GM23338 (cell line): ENCODE data around the gene TPM3. TPM values are rescaled to one million over a fixed set of nuclear protein-coding genes. Genes with fewer than 3 reads are reported as not detected.
A peak's percentile ranks its signal among the peaks of the same experiment; 100 is the strongest.

Experiments used
- ATAC-seq: fragments of 200-7000 bp; cut with Tn5 transposase; 3 replicates; pipeline ENCODE4 v1.9.1; 2020
- DNase-seq: peaks from one replicate; pipeline ENCODE4 v3.0.0-alpha.2; 2015; ENCODE audit warnings: low spot score
- H2AFZ ChIP-seq: fragments of 200-600 bp; sonication (generic); 2 replicates; pipeline ENCODE4 v1.8.0; 2016; ENCODE audit warnings: antibody characterized with exemption, mild to moderate bottlenecking, moderate library complexity
- H3F3A ChIP-seq: fragments of 200-600 bp; sonication (generic); replicated peaks from 2 replicates; pipeline ENCODE4 v1.8.0; 2017; ENCODE audit warnings: antibody characterized with exemption, mixed run types, low read depth
- H3K27ac ChIP-seq: fragments of 200-600 bp; sonication (generic); 2 replicates; pipeline ENCODE4 v1.6.1; 2016; ENCODE audit warnings: low read depth
- H3K27me3 ChIP-seq: fragments of 200-600 bp; sonication (generic); 2 replicates; pipeline ENCODE4 v1.8.0; 2016; ENCODE audit warnings: mild to moderate bottlenecking, mixed run types, moderate library complexity; ENCODE audit not compliant: insufficient read depth
- H3K36me3 ChIP-seq: fragments of 200-600 bp; sonication (generic); 2 replicates; pipeline ENCODE4 v1.8.0; 2016; ENCODE audit warnings: mild to moderate bottlenecking; ENCODE audit not compliant: insufficient read depth
- H3K4me1 ChIP-seq: fragments of 200-600 bp; sonication (generic); 2 replicates; pipeline ENCODE4 v1.8.0; 2016; ENCODE audit warnings: mild to moderate bottlenecking, moderate library complexity; ENCODE audit not compliant: insufficient read depth
- H3K4me2 ChIP-seq: fragments of 200-600 bp; sonication (generic); 2 replicates; pipeline ENCODE4 v1.7.1; 2017; ENCODE audit warnings: mixed run types
- H3K4me3 ChIP-seq: fragments of 200-600 bp; sonication (generic); 2 replicates; pipeline ENCODE4 v1.6.1; 2016; ENCODE audit warnings: mixed run types
- H3K79me2 ChIP-seq: fragments of 200-600 bp; sonication (generic); replicated peaks from 2 replicates; pipeline ENCODE4 v1.8.0; 2017; ENCODE audit warnings: mild to moderate bottlenecking; ENCODE audit not compliant: insufficient read depth
- H3K9me2 ChIP-seq: fragments of 200-600 bp; sonication (generic); 2 replicates; pipeline ENCODE4 v1.8.0; 2017; ENCODE audit not compliant: insufficient read depth
- H4K20me1 ChIP-seq: fragments of 200-600 bp; sonication (generic); replicated peaks from 2 replicates; pipeline ENCODE4 v1.8.0; 2017; ENCODE audit warnings: mild to moderate bottlenecking; ENCODE audit not compliant: insufficient read depth
- H3K27ac Mint-ChIP-seq: 2 replicates; pipeline ENCODE4 v1.8.0; 2020; ENCODE audit warnings: inconsistent platforms, mild to moderate bottlenecking, moderate library complexity, mixed read lengths
- H3K27me3 Mint-ChIP-seq: 3 replicates; pipeline ENCODE4 v1.8.0; 2022; ENCODE audit warnings: low read depth, mild to moderate bottlenecking, moderate library complexity, mixed read lengths, inconsistent platforms; ENCODE audit not compliant: insufficient read depth, poor library complexity
- H3K36me3 Mint-ChIP-seq: 3 replicates; pipeline ENCODE4 v1.8.0; 2021; ENCODE audit warnings: low read depth, mild to moderate bottlenecking, inconsistent platforms, moderate library complexity, mixed read lengths
- H3K4me1 Mint-ChIP-seq: 3 replicates; pipeline ENCODE4 v1.8.0; 2020; ENCODE audit warnings: mild to moderate bottlenecking, inconsistent platforms, mixed read lengths
- H3K4me3 Mint-ChIP-seq: 3 replicates; pipeline ENCODE4 v1.8.0; 2021; ENCODE audit warnings: moderate library complexity, mild to moderate bottlenecking, inconsistent platforms, mixed read lengths
- H3K9me3 Mint-ChIP-seq: 3 replicates; pipeline ENCODE4 v1.8.0; 2020; ENCODE audit warnings: moderate library complexity, mild to moderate bottlenecking, inconsistent platforms, mixed read lengths
- CREB1 ChIP-seq: fragments of 250-450 bp; sonication (Bioruptor Pico); IDR thresholded peaks from 2 replicates; pipeline ENCODE4 v1.5.0; 2020; ENCODE audit warnings: low read depth, mild to moderate bottlenecking, moderate library complexity
- ETS1 ChIP-seq: IDR thresholded peaks from 2 replicates; pipeline ENCODE4 v1.6.1; 2016; ENCODE audit warnings: antibody characterized with exemption
- EZH2 ChIP-seq: fragments of 200-600 bp; sonication (generic); IDR thresholded peaks from one replicate; pipeline ENCODE4 v1.8.0; 2017; ENCODE audit warnings: antibody characterized with exemption, mild to moderate bottlenecking, low read depth; ENCODE audit not compliant: unreplicated experiment
- EZH2phosphoT487 ChIP-seq: fragments of 200-600 bp; sonication (generic); IDR thresholded peaks from one replicate; pipeline ENCODE4 v1.8.1; 2018; ENCODE audit warnings: antibody characterized with exemption; ENCODE audit not compliant: unreplicated experiment
- JUNB ChIP-seq: IDR thresholded peaks from one replicate; pipeline ENCODE4 v1.6.1; 2016; ENCODE audit warnings: antibody characterized with exemption; ENCODE audit not compliant: unreplicated experiment
- NANOG ChIP-seq: IDR thresholded peaks from 2 replicates; pipeline ENCODE4 v1.6.1; 2016; ENCODE audit warnings: antibody characterized with exemption, borderline replicate concordance
- POLR2AphosphoS5 ChIP-seq: IDR thresholded peaks from 2 replicates; pipeline ENCODE4 v1.6.1; 2016; ENCODE audit warnings: antibody characterized with exemption, low read depth
- STAT1 ChIP-seq: IDR thresholded peaks from one replicate; pipeline ENCODE4 v1.6.1; 2016; ENCODE audit warnings: antibody characterized with exemption; ENCODE audit not compliant: unreplicated experiment
- ZNF114 ChIP-seq: fragments of 250-450 bp; sonication (Bioruptor Pico); IDR thresholded peaks from 2 replicates; pipeline ENCODE4 v1.5.0; 2020; ENCODE audit warnings: mild to moderate bottlenecking, moderate library complexity
- ZNF331 ChIP-seq: fragments of 250-450 bp; sonication (Bioruptor Pico); IDR thresholded peaks from 2 replicates; pipeline ENCODE4 v1.5.0; 2020; ENCODE audit warnings: low read depth, mild to moderate bottlenecking, moderate library complexity
- ZNF462 ChIP-seq: fragments of 250-450 bp; sonication (Bioruptor Pico); IDR thresholded peaks from 2 replicates; pipeline ENCODE4 v1.5.0; 2020; ENCODE audit warnings: mild to moderate bottlenecking, moderate library complexity
- polyA plus RNA-seq: library from polyadenylated mRNA; unstranded; fragments of >200 nt; fragmentation: Nextera tagmentation; extraction: Ambion mirVana; gene quantifications from 2 replicates; pipeline ENCODE4 v1.2.1, GENCODE V29; 2016
- total RNA-seq: library from RNA; depleted of rRNA; stranded (reverse); fragments of >200 nt; shearing (Covaris generic); gene quantifications from 2 replicates; pipeline ENCODE4 v1.2.3, GENCODE V29; 2014
- TF ChIP-seq, protein P1 (sequence below), 2 experiments: fragments of 200-600 bp in 1 of 2; sonication (generic) in 1 of 2; conservative IDR thresholded peaks; 2 replicates each; pipeline versions ENCODE4 v1.5.1 to v1.6.1; 2016 to 2017; ENCODE audit warnings: antibody characterized with exemption in 2 of 2, low read depth in 2 of 2, mild to moderate bottlenecking in 2 of 2, moderate library complexity in 1 of 2
- TF ChIP-seq, protein P2 (sequence below): IDR thresholded peaks from one replicate; pipeline ENCODE4 v1.6.1; 2018; ENCODE audit warnings: antibody characterized with exemption; ENCODE audit not compliant: unreplicated experiment

TPM3 gene
- total and polyA plus RNA-seq, 2 experiments from 2014 or later = 544 to 747 TPM

GRCh38 chr1:154181944-154182343, 10.0 kb downstream of the TPM3 start:
- Histone ChIP-seq H3F3A (peaks cover 6% of the 10 kb centered on the region), H3K79me2 (peaks cover 60% of the 10 kb centered on the region), H4K20me1 (peaks cover 49% of the 10 kb centered on the region), H3K9me2 (no peaks in the 10 kb centered on the region), H3K36me3 (peaks cover 10% of the 10 kb centered on the region; the same call in 1 of the 2 replicates), H3K4me2 (peak overlapping the region; percentile 85), H2AFZ (no peak overlapping the region), H3K4me1 (peaks cover 60% of the 10 kb centered on the region), H3K27ac (peak overlapping the region; percentile 88), H3K27me3 (no peaks in the 10 kb centered on the region), H3K4me3 (peak overlapping the region; percentile 88)
- H3K9me3 Mint-ChIP-seq = peaks cover 4% of the 10 kb centered on the region; the same call in 1 of the 3 replicates
- DNase-seq (no peak), ATAC-seq (no peak)
- H3K4me1 Mint-ChIP-seq = peaks cover 67% of the 10 kb centered on the region
- H3K27ac Mint-ChIP-seq = peak overlapping the region; percentile 97
- TF ChIP-seq STAT1 (no peak), CREB1 (no peak), ZNF462 (CRISPR knock-in tag) (no peak), ETS1 (no peak), ZNF114 (CRISPR knock-in tag) (no peak), ZNF331 (CRISPR knock-in tag) (no peak), EZH2phosphoT487 (no peak), EZH2 (no peak), JUNB (no peak), POLR2AphosphoS5 (no peak), NANOG (no peak)
- TF ChIP-seq, protein P1, sequence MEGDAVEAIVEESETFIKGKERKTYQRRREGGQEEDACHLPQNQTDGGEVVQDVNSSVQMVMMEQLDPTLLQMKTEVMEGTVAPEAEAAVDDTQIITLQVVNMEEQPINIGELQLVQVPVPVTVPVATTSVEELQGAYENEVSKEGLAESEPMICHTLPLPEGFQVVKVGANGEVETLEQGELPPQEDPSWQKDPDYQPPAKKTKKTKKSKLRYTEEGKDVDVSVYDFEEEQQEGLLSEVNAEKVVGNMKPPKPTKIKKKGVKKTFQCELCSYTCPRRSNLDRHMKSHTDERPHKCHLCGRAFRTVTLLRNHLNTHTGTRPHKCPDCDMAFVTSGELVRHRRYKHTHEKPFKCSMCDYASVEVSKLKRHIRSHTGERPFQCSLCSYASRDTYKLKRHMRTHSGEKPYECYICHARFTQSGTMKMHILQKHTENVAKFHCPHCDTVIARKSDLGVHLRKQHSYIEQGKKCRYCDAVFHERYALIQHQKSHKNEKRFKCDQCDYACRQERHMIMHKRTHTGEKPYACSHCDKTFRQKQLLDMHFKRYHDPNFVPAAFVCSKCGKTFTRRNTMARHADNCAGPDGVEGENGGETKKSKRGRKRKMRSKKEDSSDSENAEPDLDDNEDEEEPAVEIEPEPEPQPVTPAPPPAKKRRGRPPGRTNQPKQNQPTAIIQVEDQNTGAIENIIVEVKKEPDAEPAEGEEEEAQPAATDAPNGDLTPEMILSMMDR (conservative IDR thresholded peaks at IDR 0.05; ENCODE audit: low read depth in 2 of 2) = no peak
- TF ChIP-seq, protein P2, sequence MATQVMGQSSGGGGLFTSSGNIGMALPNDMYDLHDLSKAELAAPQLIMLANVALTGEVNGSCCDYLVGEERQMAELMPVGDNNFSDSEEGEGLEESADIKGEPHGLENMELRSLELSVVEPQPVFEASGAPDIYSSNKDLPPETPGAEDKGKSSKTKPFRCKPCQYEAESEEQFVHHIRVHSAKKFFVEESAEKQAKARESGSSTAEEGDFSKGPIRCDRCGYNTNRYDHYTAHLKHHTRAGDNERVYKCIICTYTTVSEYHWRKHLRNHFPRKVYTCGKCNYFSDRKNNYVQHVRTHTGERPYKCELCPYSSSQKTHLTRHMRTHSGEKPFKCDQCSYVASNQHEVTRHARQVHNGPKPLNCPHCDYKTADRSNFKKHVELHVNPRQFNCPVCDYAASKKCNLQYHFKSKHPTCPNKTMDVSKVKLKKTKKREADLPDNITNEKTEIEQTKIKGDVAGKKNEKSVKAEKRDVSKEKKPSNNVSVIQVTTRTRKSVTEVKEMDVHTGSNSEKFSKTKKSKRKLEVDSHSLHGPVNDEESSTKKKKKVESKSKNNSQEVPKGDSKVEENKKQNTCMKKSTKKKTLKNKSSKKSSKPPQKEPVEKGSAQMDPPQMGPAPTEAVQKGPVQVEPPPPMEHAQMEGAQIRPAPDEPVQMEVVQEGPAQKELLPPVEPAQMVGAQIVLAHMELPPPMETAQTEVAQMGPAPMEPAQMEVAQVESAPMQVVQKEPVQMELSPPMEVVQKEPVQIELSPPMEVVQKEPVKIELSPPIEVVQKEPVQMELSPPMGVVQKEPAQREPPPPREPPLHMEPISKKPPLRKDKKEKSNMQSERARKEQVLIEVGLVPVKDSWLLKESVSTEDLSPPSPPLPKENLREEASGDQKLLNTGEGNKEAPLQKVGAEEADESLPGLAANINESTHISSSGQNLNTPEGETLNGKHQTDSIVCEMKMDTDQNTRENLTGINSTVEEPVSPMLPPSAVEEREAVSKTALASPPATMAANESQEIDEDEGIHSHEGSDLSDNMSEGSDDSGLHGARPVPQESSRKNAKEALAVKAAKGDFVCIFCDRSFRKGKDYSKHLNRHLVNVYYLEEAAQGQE = no peak
- H3K27me3 Mint-ChIP-seq = peaks cover 8% of the 10 kb centered on the region
- H3K36me3 Mint-ChIP-seq = peaks cover 43% of the 10 kb centered on the region
- H3K4me3 Mint-ChIP-seq = peak overlapping the region; percentile 100
